HCT116 (cell line): ENCODE results near the gene MYOM1. TPM values are rescaled to one million over a fixed set of nuclear protein-coding genes. Genes with fewer than 3 reads are reported as not detected.

ENCODE experiments used
- ATAC-seq: fragments of 200-7000 bp; cut with Tn5 transposase; 2 replicates; pipeline ENCODE4 v1.9.1; 2020; ENCODE audit warnings: mild to moderate bottlenecking, moderate library complexity
- BruUV-seq: library from RNA; stranded (reverse); fragments of 400-500 nt; replicated peaks from 2 replicates; lab custom pipeline; 2021; lab: Mats Ljungman, UMichigan
- CTCF ChIA-PET: fragments of 300-600 bp; sonication (Branson Sonifier 250); formaldehyde crosslinking; loops from one replicate; lab custom pipeline; 2021; ENCODE audit warnings: antibody characterized with exemption; lab: Charles Lee
- POLR2A ChIA-PET: fragments of 300-600, 350-600 bp; sonication (Branson Sonifier 250); formaldehyde crosslinking; loops from one replicate; lab custom pipeline; 2021; ENCODE audit warnings: antibody characterized with exemption; lab: Charles Lee
- RAD21 ChIA-PET, 2 experiments: fragments of 300-600 bp; sonication (Branson Sonifier 250); formaldehyde crosslinking; loops; one replicate each; lab custom pipeline; 2023; ENCODE audit warnings: low total read pairs in 2 of 2; ENCODE audit not compliant: uncharacterized antibody in 2 of 2, unreplicated experiment in 2 of 2, low non-redundant PET in 1 of 2; lab: Charles Lee
- DNase-seq: peaks from one replicate; pipeline ENCODE4 v3.0.0-alpha.2; 2010; ENCODE audit warnings: low read depth, low spot score
- H2AFZ ChIP-seq: fragments of 200-600 bp; shearing (Covaris generic), sonication (generic); 2 replicates; pipeline ENCODE4 v1.6.1; 2017; ENCODE audit warnings: low read depth, mixed run types, mixed read lengths, antibody characterized with exemption, low read length; ENCODE audit not compliant: poor library complexity, severe bottlenecking
- H3K27ac ChIP-seq: 2 replicates; pipeline ENCODE4 v1.5.1; 2012; ENCODE audit warnings: low read depth, low read length
- H3K27me3 ChIP-seq: fragments of 200-600 bp; sonication (generic); 2 replicates; pipeline ENCODE4 v1.6.1; 2016; ENCODE audit warnings: mixed run types, low read length, mixed read lengths; ENCODE audit not compliant: insufficient read depth
- H3K36me3 ChIP-seq, 2 experiments: fragments of 200-500 bp in 1 of 2; fragments of 200-600 bp in 1 of 2; sonication (Bioruptor generic) in 1 of 2; sonication (generic) in 1 of 2; 2 replicates each; pipeline versions ENCODE4 v1.5.1 to v1.6.1; 2014 to 2016; ENCODE audit warnings: low read length in 2 of 2, inconsistent platforms in 1 of 2, mixed read lengths in 1 of 2, mixed run types in 1 of 2; ENCODE audit not compliant: insufficient read depth in 2 of 2, control insufficient read depth in 1 of 2
- H3K4me1 ChIP-seq, 2 experiments: fragments of 200-600 bp in 1 of 2; sonication (generic) in 1 of 2; 2 replicates each; pipeline versions ENCODE4 v1.5.1 to v1.6.1; 2012 to 2017; ENCODE audit warnings: low read length in 2 of 2, inconsistent platforms in 1 of 2, mild to moderate bottlenecking in 1 of 2, mixed read lengths in 1 of 2, mixed run types in 1 of 2, moderate library complexity in 1 of 2; ENCODE audit not compliant: insufficient read depth in 2 of 2, control insufficient read depth in 1 of 2
- H3K4me2 ChIP-seq: fragments of 200-600 bp; sonication (generic); 2 replicates; pipeline ENCODE4 v1.6.1; 2017; ENCODE audit warnings: mixed run types, low read length, mixed read lengths
- H3K4me3 ChIP-seq, 2 experiments: fragments of 200-600 bp in 1 of 2; sonication (generic) in 1 of 2; replicated peaks in 1 of 2; 2 replicates each; pipeline ENCODE4 v1.5.1; 2011 to 2016; ENCODE audit warnings: low read length in 2 of 2, control low read depth in 1 of 2, low read depth in 1 of 2, mild to moderate bottlenecking in 1 of 2, mixed read lengths in 1 of 2, mixed run types in 1 of 2
- H3K79me2 ChIP-seq: fragments of 200-600 bp; sonication (generic); 2 replicates; pipeline ENCODE4 v1.6.1; 2017; ENCODE audit warnings: mild to moderate bottlenecking, mixed run types, low read length, moderate library complexity, mixed read lengths; ENCODE audit not compliant: insufficient read depth
- H3K9ac ChIP-seq: fragments of 200-600 bp; sonication (generic); 2 replicates; pipeline ENCODE4 v1.6.1; 2016; ENCODE audit warnings: low read length, mixed read lengths
- H3K9me2 ChIP-seq: fragments of 200-600 bp; sonication (generic), shearing (Covaris generic); 2 replicates; pipeline ENCODE4 v1.6.1; 2017; ENCODE audit warnings: mixed run types, mild to moderate bottlenecking, moderate library complexity; ENCODE audit not compliant: insufficient read depth
- H3K9me3 ChIP-seq, 2 experiments: fragments of 200-500 bp in 1 of 2; fragments of 200-600 bp in 1 of 2; sonication (Bioruptor generic) in 1 of 2; sonication (generic) in 1 of 2; 2 replicates each; pipeline ENCODE4 v1.6.1; 2014 to 2017; ENCODE audit warnings: low read length in 2 of 2, mixed read lengths in 2 of 2, inconsistent platforms in 1 of 2, low read depth in 1 of 2, mild to moderate bottlenecking in 1 of 2, mixed run types in 1 of 2, moderate library complexity in 1 of 2; ENCODE audit not compliant: control insufficient read depth in 1 of 2, insufficient read depth in 1 of 2
- H4K20me1 ChIP-seq: fragments of 200-600 bp; sonication (generic), shearing (Covaris generic); 2 replicates; pipeline ENCODE4 v1.6.1; 2017; ENCODE audit warnings: mixed run types, mild to moderate bottlenecking, moderate library complexity; ENCODE audit not compliant: insufficient read depth
- CEBPB ChIP-seq: IDR thresholded peaks from 2 replicates; pipeline ENCODE4 v1.6.1; 2012; ENCODE audit warnings: low read depth
- EGR1 ChIP-seq: IDR thresholded peaks from 2 replicates; pipeline ENCODE4 v1.6.1; 2012; ENCODE audit warnings: low read depth
- ELF1 ChIP-seq: IDR thresholded peaks from 2 replicates; pipeline ENCODE4 v1.6.1; 2012; ENCODE audit warnings: low read depth, borderline replicate concordance
- EZH2 ChIP-seq: fragments of 200-600 bp; sonication (generic); IDR thresholded peaks from 2 replicates; pipeline ENCODE4 v1.6.1; 2017; ENCODE audit warnings: antibody characterized with exemption, mixed run types
- EZH2phosphoT487 ChIP-seq: fragments of 200-600 bp; IDR thresholded peaks from 2 replicates; pipeline ENCODE4 v1.6.1; 2018; ENCODE audit warnings: antibody characterized with exemption, borderline replicate concordance
- FOSL1 ChIP-seq: IDR thresholded peaks from 2 replicates; pipeline ENCODE4 v1.6.1; 2012; ENCODE audit warnings: low read depth
- JUND ChIP-seq: IDR thresholded peaks from 2 replicates; pipeline ENCODE4 v1.6.1; 2012
- POLR2A ChIP-seq: IDR thresholded peaks from 2 replicates; pipeline ENCODE4 v1.7.0; 2011; ENCODE audit warnings: borderline replicate concordance; ENCODE audit not compliant: insufficient read depth, insufficient read length; ENCODE audit errors: extremely low read depth
- POLR2AphosphoS5 ChIP-seq: IDR thresholded peaks from 2 replicates; pipeline ENCODE4 v1.6.1; 2011; ENCODE audit warnings: mild to moderate bottlenecking, low read depth, low read length, moderate library complexity
- RAD21 ChIP-seq: IDR thresholded peaks from 2 replicates; pipeline ENCODE4 v1.6.1; 2012; ENCODE audit warnings: low read depth, mild to moderate bottlenecking
- SIN3A ChIP-seq: IDR thresholded peaks from 2 replicates; pipeline ENCODE4 v1.6.1; 2012; ENCODE audit warnings: low read depth
- SP1 ChIP-seq: IDR thresholded peaks from 2 replicates; pipeline ENCODE4 v1.6.1; 2012; ENCODE audit warnings: low read depth
- SRF ChIP-seq: IDR thresholded peaks from 2 replicates; pipeline ENCODE4 v1.6.1; 2012; ENCODE audit warnings: low read depth
- TCF7L2 ChIP-seq: IDR thresholded peaks from 2 replicates; pipeline ENCODE4 v1.7.0; 2011; ENCODE audit warnings: borderline replicate concordance, inconsistent platforms; ENCODE audit not compliant: insufficient read depth, insufficient read length; ENCODE audit errors: extremely low read depth
- YY1 ChIP-seq: IDR thresholded peaks from 2 replicates; pipeline ENCODE4 v1.6.1; 2011; ENCODE audit warnings: low read length, low read depth, moderate library complexity, mild to moderate bottlenecking; ENCODE audit not compliant: insufficient replicate concordance; ENCODE audit errors: extremely low read depth
- intact Hi-C: fragments of 100-400 bp; cut with micrococcal nuclease; formaldehyde crosslinking; loops from 2 replicates; pipeline ENCODE4 v1.10.0; 2022
- total RNA-seq: library from RNA; stranded (reverse); gene quantifications from one replicate; pipeline ENCODE4 v1.2.1, GENCODE V29; 2021; ENCODE audit not compliant: unreplicated experiment
- TF ChIP-seq, protein P1 (sequence below): IDR thresholded peaks from 2 replicates; pipeline ENCODE4 v1.6.1; 2012
- TF ChIP-seq, protein P2 (sequence below), 3 experiments: fragments of 200-600 bp in 1 of 3; sonication (generic) in 1 of 3; IDR thresholded peaks in 2 of 3; conservative IDR thresholded peaks in 1 of 3; 2 replicates each; pipeline ENCODE4 v1.5.1; 2012 to 2017; ENCODE audit warnings: low read depth in 2 of 3, low read length in 2 of 3, antibody characterized with exemption in 1 of 3, borderline replicate concordance in 1 of 3, control low read depth in 1 of 3, mild to moderate bottlenecking in 1 of 3, mixed read lengths in 1 of 3, mixed run types in 1 of 3, moderate library complexity in 1 of 3; ENCODE audit not compliant: insufficient read depth in 1 of 3
- TF ChIP-seq, protein P3 (sequence below): IDR thresholded peaks from 2 replicates; pipeline ENCODE4 v1.6.1; 2011; ENCODE audit warnings: mild to moderate bottlenecking, low read length, moderate library complexity; ENCODE audit not compliant: insufficient replicate concordance; ENCODE audit errors: extremely low read depth

The MYOM1 gene
- total RNA-seq, 1 experiment from 2014 or later = 0.52 TPM

DNA sequence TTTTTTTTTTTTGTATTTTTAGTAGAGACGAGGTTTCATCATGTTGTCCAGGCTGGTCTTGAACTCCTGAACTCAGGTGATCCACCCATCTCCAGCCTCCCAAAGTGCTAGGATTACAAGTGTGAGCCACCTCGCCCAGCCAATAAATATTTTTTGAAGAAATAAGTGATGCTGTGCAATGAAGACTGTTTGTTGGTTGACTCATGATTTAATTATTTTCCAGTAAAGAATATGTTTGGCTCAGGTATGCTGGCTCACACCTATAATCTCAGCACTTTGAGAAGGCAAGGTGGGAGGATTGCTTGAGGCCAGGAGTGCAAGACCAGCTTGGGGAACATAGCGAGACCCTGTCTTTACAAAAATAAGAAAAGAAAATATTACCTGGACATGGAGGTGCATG lies 165.0 kb downstream of the MYOM1 start:
- H3K79me2 ChIP-seq = no peaks in the 10 kb centered on the region
- no peak overlapping the region for H2AFZ ChIP-seq
- intact Hi-C loops = no loop called here
- no peak overlapping the region for H3K4me2 ChIP-seq
- H3K9me3 ChIP-seq = 0 out of 4 replicates have a peak, but pooled peaks cover 0 to 4% of the 10 kb centered on the region in 2 experiments
- peaks cover 0 to 13% of the 10 kb centered on the region in 2 experiments; a peak in 3 of 4 replicates for H3K4me1 ChIP-seq
- H3K4me3 ChIP-seq = no peak overlapping the region
- H3K27me3 ChIP-seq = no peaks in the 10 kb centered on the region
- DNase-seq = no peak
- no peak overlapping the region for H3K27ac ChIP-seq
- no peaks in the 10 kb centered on the region for H4K20me1 ChIP-seq
- no peaks in the 10 kb centered on the region for H3K36me3 ChIP-seq
- H3K9me2 ChIP-seq = no peaks in the 10 kb centered on the region
- BruUV-seq = no TSS peak
- POLR2A ChIA-PET = no interaction called here
- TF ChIP-seq POLR2A (no peak), JUND (no peak), FOSL1 (no peak), POLR2AphosphoS5 (no peak), EZH2 (no peak), EGR1 (no peak), YY1 (no peak), RAD21 (no peak), SRF (no peak), CEBPB (no peak), SIN3A (no peak), TCF7L2 (no peak), EZH2phosphoT487 (no peak), ELF1 (no peak), SP1 (no peak)
- TF ChIP-seq, protein P1, sequence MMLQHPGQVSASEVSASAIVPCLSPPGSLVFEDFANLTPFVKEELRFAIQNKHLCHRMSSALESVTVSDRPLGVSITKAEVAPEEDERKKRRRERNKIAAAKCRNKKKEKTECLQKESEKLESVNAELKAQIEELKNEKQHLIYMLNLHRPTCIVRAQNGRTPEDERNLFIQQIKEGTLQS = no peak
- TF ChIP-seq, protein P2, sequence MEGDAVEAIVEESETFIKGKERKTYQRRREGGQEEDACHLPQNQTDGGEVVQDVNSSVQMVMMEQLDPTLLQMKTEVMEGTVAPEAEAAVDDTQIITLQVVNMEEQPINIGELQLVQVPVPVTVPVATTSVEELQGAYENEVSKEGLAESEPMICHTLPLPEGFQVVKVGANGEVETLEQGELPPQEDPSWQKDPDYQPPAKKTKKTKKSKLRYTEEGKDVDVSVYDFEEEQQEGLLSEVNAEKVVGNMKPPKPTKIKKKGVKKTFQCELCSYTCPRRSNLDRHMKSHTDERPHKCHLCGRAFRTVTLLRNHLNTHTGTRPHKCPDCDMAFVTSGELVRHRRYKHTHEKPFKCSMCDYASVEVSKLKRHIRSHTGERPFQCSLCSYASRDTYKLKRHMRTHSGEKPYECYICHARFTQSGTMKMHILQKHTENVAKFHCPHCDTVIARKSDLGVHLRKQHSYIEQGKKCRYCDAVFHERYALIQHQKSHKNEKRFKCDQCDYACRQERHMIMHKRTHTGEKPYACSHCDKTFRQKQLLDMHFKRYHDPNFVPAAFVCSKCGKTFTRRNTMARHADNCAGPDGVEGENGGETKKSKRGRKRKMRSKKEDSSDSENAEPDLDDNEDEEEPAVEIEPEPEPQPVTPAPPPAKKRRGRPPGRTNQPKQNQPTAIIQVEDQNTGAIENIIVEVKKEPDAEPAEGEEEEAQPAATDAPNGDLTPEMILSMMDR (IDR thresholded peaks at IDR 0.05 in 2 of 3, conservative IDR thresholded peaks at IDR 0.05 in 1 of 3; ENCODE audit: borderline replicate concordance in 1 of 3, insufficient read depth in 1 of 3, low read depth in 2 of 3, low read length in 2 of 3) = no peak
- TF ChIP-seq, protein P3, sequence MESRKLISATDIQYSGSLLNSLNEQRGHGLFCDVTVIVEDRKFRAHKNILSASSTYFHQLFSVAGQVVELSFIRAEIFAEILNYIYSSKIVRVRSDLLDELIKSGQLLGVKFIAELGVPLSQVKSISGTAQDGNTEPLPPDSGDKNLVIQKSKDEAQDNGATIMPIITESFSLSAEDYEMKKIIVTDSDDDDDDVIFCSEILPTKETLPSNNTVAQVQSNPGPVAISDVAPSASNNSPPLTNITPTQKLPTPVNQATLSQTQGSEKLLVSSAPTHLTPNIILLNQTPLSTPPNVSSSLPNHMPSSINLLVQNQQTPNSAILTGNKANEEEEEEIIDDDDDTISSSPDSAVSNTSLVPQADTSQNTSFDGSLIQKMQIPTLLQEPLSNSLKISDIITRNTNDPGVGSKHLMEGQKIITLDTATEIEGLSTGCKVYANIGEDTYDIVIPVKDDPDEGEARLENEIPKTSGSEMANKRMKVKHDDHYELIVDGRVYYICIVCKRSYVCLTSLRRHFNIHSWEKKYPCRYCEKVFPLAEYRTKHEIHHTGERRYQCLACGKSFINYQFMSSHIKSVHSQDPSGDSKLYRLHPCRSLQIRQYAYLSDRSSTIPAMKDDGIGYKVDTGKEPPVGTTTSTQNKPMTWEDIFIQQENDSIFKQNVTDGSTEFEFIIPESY = no peak
- CTCF ChIA-PET = interaction anchor here (1.5 kb wide), 1 partner anchor 8 kb away, joined by 7 read pairs; no protein-coding TSS in a partner anchor
- RAD21 ChIA-PET = no interaction called here
- no peak for ATAC-seq
- H3K9ac ChIP-seq = no peak overlapping the region
